Measurements from ENCODE around the gene ABCF1.

DNA sequence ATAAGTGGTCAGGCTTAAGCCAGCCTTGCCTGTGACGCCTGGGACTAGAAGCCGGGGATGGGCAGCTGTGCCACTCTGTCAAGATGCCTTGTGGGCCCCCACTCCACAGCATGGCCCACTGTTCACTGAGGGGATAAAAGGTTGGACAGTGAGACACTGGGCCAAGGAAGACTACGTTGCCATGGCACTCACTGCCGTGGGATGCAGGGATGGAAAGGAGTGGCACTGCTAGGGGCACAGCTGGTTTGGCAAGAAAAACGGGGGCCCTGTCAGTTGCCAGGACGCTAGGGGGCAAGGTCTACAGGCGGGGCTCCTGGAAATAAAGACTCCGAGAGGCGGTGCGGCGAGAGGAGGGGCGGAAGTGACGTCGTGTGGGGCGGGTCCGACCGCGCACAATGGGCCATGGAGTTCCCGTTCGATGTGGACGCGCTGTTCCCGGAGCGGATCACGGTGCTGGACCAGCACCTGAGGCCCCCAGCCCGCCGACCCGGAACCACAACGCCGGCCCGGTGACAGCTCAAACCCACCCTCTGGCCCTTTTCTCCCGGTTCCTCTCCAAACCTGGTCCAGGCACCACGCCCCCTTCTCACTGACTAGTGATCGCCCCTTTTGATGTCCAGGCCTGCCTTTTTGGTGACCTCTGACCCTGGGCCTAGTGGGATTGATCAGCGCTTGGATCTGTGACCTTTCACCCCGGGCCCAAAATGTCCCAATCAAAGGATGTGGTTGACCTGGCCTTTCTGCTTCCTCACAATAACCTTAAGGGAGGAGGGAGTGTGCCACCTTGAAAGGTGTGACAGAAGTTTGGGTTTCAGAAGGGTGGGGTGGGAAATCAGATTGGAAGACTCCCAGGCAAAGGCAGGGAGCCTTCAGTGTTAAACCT lies 55.5 kb downstream of the ABCF1 start, which contains the start of gene ATAT1:
- TF ChIP-seq, protein P1, sequence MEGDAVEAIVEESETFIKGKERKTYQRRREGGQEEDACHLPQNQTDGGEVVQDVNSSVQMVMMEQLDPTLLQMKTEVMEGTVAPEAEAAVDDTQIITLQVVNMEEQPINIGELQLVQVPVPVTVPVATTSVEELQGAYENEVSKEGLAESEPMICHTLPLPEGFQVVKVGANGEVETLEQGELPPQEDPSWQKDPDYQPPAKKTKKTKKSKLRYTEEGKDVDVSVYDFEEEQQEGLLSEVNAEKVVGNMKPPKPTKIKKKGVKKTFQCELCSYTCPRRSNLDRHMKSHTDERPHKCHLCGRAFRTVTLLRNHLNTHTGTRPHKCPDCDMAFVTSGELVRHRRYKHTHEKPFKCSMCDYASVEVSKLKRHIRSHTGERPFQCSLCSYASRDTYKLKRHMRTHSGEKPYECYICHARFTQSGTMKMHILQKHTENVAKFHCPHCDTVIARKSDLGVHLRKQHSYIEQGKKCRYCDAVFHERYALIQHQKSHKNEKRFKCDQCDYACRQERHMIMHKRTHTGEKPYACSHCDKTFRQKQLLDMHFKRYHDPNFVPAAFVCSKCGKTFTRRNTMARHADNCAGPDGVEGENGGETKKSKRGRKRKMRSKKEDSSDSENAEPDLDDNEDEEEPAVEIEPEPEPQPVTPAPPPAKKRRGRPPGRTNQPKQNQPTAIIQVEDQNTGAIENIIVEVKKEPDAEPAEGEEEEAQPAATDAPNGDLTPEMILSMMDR (optimal IDR thresholded peaks at IDR 0.05 in 1 of 3, IDR thresholded peaks at IDR 0.05 in 1 of 3, conservative IDR thresholded peaks at IDR 0.05 in 1 of 3; ENCODE audit: extremely low read depth in 1 of 3, insufficient read depth in 2 of 3, low read length in 3 of 3), result peak; percentile 41 to 49 (median 46)
- no peak for TF ChIP-seq EZH2 (IDR thresholded peaks at IDR 0.05; ENCODE audit: low read length)
